ENCODE data around the gene FBL. TPM values are rescaled to one million over a fixed set of nuclear protein-coding genes. Genes with fewer than 3 reads are reported as not detected.
"Not testable (repeated sequence)": the region's sequence is repeated elsewhere in the genome, so short reads cannot be mapped to it uniquely, and the experiment has no call there.

The FBL gene
- total RNA-seq (2021; ENCODE audit: unreplicated experiment): 554 TPM
- polyA plus RNA-seq (2012): 750 and 878 TPM in 2 replicates
- Bru-seq, nascent RNA: percentile 96 among the genes with signal in this experiment
- BruChase-seq, experiment 1, labeled RNA remaining after a 6-hour chase: percentile 96 among the genes with signal in this experiment
- percentile 95 among the genes with signal in this experiment for BruChase-seq, experiment 2, labeled RNA remaining after a 2-hour chase
- long read RNA-seq, transcript FBL-201 (9 exons, 1,160 nt): major isoform, 199 of 489 reads
- long read RNA-seq, partial matches to known transcripts: 253 of 489 reads
- long read RNA-seq, other reads (novel, unspliced or antisense): 37 of 489 reads

GRCh38 chr19:39845933-39846677, at the start of gene FBL:
FBL (minus strand) TSS chr19:39846379; CDS start chr19:39846300, 79 bp downstream.
- Histone ChIP-seq H3K9ac (ENCODE audit: low read length) (peak within 1 kb of the TSS; percentile 100), H3K9me2 (ENCODE audit: insufficient read depth) (no peaks in the 10 kb centered on the region), H3K36me3 (ENCODE audit: control insufficient read depth in 1 of 2, insufficient read depth in 2 of 2, low read length in 2 of 2) (no peaks in the 10 kb centered on the region), H3K4me1 (ENCODE audit: control insufficient read depth in 1 of 2, insufficient read depth in 2 of 2, low read length in 2 of 2) (peaks cover 28 to 39% of the 10 kb centered on the region in 2 experiments), H3K4me2 (ENCODE audit: low read length) (peak within 1 kb of the TSS; percentile 90), H2AFZ (ENCODE audit: low read depth, low read length, poor library complexity, severe bottlenecking) (no peak within 1 kb of the TSS), H3K79me2 (ENCODE audit: insufficient read depth, low read length) (peaks cover 51% of the 10 kb centered on the region), H3K27me3 (ENCODE audit: insufficient read depth, low read length) (no peaks in the 10 kb centered on the region), H3K4me3 (replicated peaks in 1 of 2; ENCODE audit: low read depth in 1 of 2, low read length in 2 of 2) (peak within 1 kb of the TSS; percentile 94 to 97), H4K20me1 (ENCODE audit: insufficient read depth) (peaks cover 24% of the 10 kb centered on the region; the same call in 1 of the 2 replicates), H3K27ac (ENCODE audit: low read depth, low read length) (peak within 1 kb of the TSS; percentile 73), H3K9me3 (ENCODE audit: control insufficient read depth in 1 of 2, insufficient read depth in 1 of 2, low read depth in 1 of 2, low read length in 2 of 2) (no peaks in the 10 kb centered on the region)
- ATAC-seq (peak; percentile 85), DNase-seq (ENCODE audit: low read depth, low spot score) (peak; percentile 69)
- TF ChIP-seq POLR2AphosphoS5 (IDR thresholded peaks at IDR 0.05; ENCODE audit: low read depth, low read length) (peak; percentile 93), SIN3A (IDR thresholded peaks at IDR 0.05; ENCODE audit: low read depth) (peak; percentile 87; the same call in 1 of the 2 replicates), EGR1 (IDR thresholded peaks at IDR 0.05; ENCODE audit: low read depth) (no peak), POLR2A (IDR thresholded peaks at IDR 0.05; ENCODE audit: borderline replicate concordance, extremely low read depth, insufficient read depth, insufficient read length) (peak; percentile 87), ZFX (IDR thresholded peaks at IDR 0.05) (peak; percentile 32; the same call in 1 of the 2 replicates), CBX3 (IDR thresholded peaks at IDR 0.05; ENCODE audit: low read depth) (no peak), ATF3 (IDR thresholded peaks at IDR 0.05) (no peak), CTCF (IDR thresholded peaks at IDR 0.05 in 2 of 3, conservative IDR thresholded peaks at IDR 0.05 in 1 of 3; ENCODE audit: borderline replicate concordance in 1 of 3, insufficient read depth in 1 of 3, low read depth in 2 of 3, low read length in 2 of 3) (no peak), JUND (IDR thresholded peaks at IDR 0.05) (no peak), YY1 (IDR thresholded peaks at IDR 0.05; ENCODE audit: extremely low read depth, insufficient replicate concordance, low read depth, low read length) (no peak), MAX (IDR thresholded peaks at IDR 0.05) (peak; percentile 96), ZNF274 (IDR thresholded peaks at IDR 0.05; ENCODE audit: low read depth, low read length) (no peak)
- ChIA-PET POLR2A (interaction anchor here (0.6 to 1.2 kb wide), 2 partner anchors 8 to 608 kb away, joined by 3 to 5 read pairs; no protein-coding TSS in a partner anchor), CTCF (interaction anchor here (0.9 to 2.1 kb wide), 3 partner anchors 51 to 125 kb away, joined by 3 to 7 read pairs (median 5); partner anchors contain the start of gene PSMC4), RAD21 (ENCODE audit: low non-redundant PET in 1 of 2, low total read pairs in 2 of 2, uncharacterized antibody in 2 of 2, unreplicated experiment in 2 of 2) (no interaction called here)
- BruUV-seq (replicated peaks): no TSS peak
- intact Hi-C loops (cut with micrococcal nuclease): no loop called here

GRCh38 chr19:39895096-39895495, 48.9 kb upstream of the FBL start:
- H3K9ac ChIP-seq (ENCODE audit: low read length); H3K9me2 ChIP-seq (ENCODE audit: insufficient read depth); H3K4me1 ChIP-seq (ENCODE audit: control insufficient read depth in 1 of 2, insufficient read depth in 2 of 2, low read length in 2 of 2); H4K20me1 ChIP-seq (ENCODE audit: insufficient read depth); H3K4me2 ChIP-seq (ENCODE audit: low read length); H3K9me3 ChIP-seq (ENCODE audit: control insufficient read depth in 1 of 2, insufficient read depth in 1 of 2, low read depth in 1 of 2, low read length in 2 of 2); H3K4me3 ChIP-seq (replicated peaks in 1 of 2; ENCODE audit: low read depth in 1 of 2, low read length in 2 of 2); intact Hi-C loops (cut with micrococcal nuclease); H3K36me3 ChIP-seq (ENCODE audit: control insufficient read depth in 1 of 2, insufficient read depth in 2 of 2, low read length in 2 of 2); H2AFZ ChIP-seq (ENCODE audit: low read depth, low read length, poor library complexity, severe bottlenecking); POLR2A ChIA-PET; H3K27me3 ChIP-seq (ENCODE audit: insufficient read depth, low read length); H3K79me2 ChIP-seq (ENCODE audit: insufficient read depth, low read length); RAD21 ChIA-PET (ENCODE audit: low non-redundant PET in 1 of 2, low total read pairs in 2 of 2, uncharacterized antibody in 2 of 2, unreplicated experiment in 2 of 2); CTCF ChIA-PET; BruUV-seq (replicated peaks); ATAC-seq; H3K27ac ChIP-seq (ENCODE audit: low read depth, low read length); DNase-seq (ENCODE audit: low read depth, low spot score): not testable (repeated sequence)

Data from HCT116 (cell line).